Measurements from ENCODE around the gene GTPBP4.
"Not testable (repeated sequence)": the region's sequence is repeated elsewhere in the genome, so short reads cannot be mapped to it uniquely, and the experiment has no call there.

The GTPBP4 gene

GRCh38 chr10:1047937-1048336 lies 59.7 kb downstream of the GTPBP4 start:
- H3K4me3 ChIP-seq: peak overlapping the region; percentile 63 to 85 (median 73)
- H3K27ac ChIP-seq: peak overlapping the region in 20 of 21 experiments; percentile 91 to 100 (median 98)

- H3K27ac ChIP-seq: peak overlapping the region; percentile 84 to 100 (median 97)
- H3K4me3 ChIP-seq: peak overlapping the region; percentile 63 to 85 (median 73)
Measured at GRCh38 chr10:1048349-1048731, 60.1 kb downstream of the GTPBP4 start.

DNA sequence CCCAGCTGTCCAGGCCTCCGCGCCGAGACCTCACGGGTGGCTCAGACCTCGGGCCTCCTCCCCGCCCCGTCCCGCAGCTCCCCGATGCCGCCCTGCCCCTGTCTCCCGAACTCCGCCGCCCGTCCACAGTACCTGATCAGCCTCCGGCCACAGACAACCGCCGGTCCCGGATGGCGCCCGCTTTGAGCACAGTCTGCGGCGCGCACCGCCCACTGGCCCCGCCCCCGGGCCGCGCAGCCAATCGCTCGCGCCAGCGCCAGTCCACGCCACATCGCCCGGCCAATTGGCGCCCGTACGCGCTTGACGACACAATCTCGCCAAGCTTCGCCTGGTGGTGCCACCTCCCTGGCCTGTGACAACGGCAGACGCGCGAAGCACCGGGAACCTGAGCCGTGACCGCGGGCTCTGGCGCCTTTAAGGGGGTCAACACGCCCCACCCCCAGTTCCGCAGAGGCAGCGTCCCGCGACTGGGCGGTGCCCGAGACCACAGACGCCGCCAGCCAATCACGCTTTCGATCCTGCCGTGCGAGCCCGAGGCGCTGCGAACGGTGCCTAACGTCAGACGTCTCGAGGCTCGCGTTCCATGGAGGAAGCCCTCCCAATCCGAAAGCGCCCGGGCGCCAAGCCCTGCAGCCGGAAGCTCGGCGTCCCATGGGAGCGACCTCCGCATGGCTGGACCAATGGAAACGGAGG lies 60.6 kb downstream of the GTPBP4 start, which contains the start of gene IDI1:
Gene IDI1, minus strand, starts transcription at position 388 of the 693 bp plus-strand sequence. Its CDS starts 116 bp downstream, at position 272.
- Histone ChIP-seq H3K27ac (peak within 1 kb of the TSS; percentile 84 to 100 (median 97)), H3K4me3 (peak within 1 kb of the TSS; percentile 63 to 85 (median 73))

DNA sequence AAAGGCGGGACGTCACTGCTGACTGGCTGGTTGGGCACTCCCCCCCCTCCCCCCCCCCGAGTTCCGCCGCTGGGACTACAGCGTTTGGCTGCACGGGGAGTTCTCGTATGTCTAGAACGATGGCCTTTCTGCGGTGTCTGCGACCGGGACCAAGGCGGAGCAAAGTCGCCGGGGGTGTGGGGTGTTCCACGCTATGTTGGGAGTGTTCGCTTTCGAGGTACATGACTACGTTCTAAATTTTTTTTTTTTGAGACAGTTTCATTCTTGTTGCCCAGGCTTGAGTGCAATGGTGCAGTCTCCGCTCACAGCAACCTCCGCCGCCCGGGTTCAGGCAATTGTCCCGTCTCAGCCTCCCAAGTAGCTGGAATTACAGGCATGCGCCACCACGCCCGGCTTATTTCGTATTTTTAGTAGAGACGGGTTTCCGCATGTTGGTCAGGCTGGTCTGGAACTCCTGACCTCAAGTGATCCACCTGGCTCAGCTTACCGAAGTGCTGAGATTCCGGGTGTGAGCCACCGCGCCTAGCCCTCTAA lies 61.3 kb downstream of the GTPBP4 start:
- Histone ChIP-seq H3K4me3 (peak overlapping the region; percentile 63 to 85 (median 73)), H3K27ac (peak overlapping the region; percentile 84 to 100 (median 97))

- Histone ChIP-seq H3K27ac (peak overlapping the region in 20 of 21 experiments; percentile 84 to 100 (median 98)), H3K4me3 (peak overlapping the region; percentile 63 to 85 (median 73))
Measured at GRCh38 chr10:1050145-1050544, 61.9 kb downstream of the GTPBP4 start.

DNA sequence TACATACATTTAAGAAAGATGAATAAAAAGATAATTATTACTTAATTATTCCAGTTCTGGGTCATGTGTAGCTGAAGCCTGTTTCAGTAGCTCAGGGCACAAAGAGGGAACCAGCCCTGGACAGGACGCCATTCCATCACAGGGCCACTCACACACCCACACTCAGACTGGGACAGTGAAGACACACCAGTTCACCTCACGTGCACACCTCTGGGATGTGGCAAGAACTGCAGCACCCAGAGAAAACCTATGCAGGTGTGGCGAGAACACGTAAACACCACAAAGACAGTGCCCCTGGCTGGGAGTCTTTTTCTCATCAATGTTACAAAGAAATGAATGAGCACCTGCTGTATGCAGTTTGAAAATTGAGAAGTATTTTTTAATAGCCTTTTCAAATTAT lies 62.3 kb downstream of the GTPBP4 start:
- Histone ChIP-seq H3K27ac (peak overlapping the region in 14 of 21 experiments; percentile 91 to 100 (median 98)), H3K4me3 (peak overlapping the region in 3 of 7 experiments; percentile 63 to 83 (median 69))

DNA sequence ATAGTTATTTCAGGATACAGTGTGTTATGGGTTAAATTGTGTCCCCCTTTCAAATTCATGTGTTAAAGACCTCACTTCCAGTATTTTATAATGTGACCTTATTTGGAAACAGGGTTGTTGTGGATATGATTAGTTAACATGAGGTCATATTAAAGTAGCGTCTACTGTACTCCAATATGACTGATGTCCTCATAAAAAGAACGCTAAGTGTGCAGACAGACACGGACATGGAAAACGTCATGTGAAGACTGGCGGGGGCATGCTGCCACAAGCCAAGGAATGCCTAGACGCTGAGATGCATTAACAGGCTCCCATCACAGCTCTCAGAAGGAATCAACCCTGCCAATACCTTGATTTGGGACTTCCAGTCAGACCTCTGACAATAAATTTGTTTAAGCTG lies 66.5 kb downstream of the GTPBP4 start:
- no peak overlapping the region for H3K4me3 ChIP-seq
- H3K27ac ChIP-seq: peak overlapping the region in 6 of 21 experiments; percentile 1 to 100 (median 99)

DNA sequence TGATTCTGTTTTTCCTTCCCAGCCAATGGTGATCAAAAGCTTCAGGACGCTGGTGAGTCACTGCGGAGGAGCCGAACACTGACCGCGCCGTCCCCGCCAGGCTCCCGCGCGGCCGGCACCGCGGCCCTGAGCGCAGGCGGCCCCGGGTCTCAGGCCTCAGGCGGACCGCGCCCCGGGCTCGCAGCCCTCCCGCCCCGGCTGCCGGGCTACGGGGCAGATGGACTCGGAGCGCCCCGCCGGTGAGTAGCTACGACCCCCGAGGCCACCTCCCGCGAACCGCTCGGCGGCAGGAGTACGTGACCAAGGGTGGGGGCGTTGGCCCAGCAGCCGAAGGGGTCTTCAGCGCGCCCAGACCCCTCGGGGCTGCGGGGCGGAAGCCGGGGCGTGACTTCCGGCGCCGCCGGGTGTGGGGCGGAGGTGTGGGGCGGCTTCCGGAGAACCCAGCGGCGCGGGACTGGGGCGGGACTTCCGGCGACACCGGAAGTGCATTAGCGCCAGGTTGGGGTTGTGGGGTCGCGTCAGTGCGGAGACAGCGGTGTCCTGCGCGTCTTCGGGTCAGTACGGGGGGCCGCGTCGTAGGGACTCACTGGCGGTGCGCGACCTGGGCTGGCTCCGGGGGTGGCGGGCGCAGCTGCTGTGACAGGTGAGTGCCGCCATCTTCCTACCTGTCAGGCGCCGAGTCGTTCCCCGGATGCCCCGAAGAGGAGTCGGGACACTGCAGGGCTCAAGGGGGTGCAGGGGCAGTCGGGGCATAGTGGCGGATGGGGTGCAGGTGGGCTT lies 68.3 kb downstream of the GTPBP4 start, which contains the start of gene WDR37:
Gene WDR37, plus strand, starts transcription at position 60 of the 780 bp plus-strand sequence. CDS start 15,771 bp downstream, outside the sequence.
- peak within 1 kb of the TSS; percentile 96 to 100 (median 99) for H3K27ac ChIP-seq
- peak within 1 kb of the TSS; percentile 67 to 90 (median 80) for H3K4me3 ChIP-seq

GRCh38 chr10:1057106-1057657 lies 68.9 kb downstream of the GTPBP4 start:
- Histone ChIP-seq H3K27ac (peak overlapping the region; percentile 67 to 100 (median 99)), H3K4me3 (peak overlapping the region; percentile 67 to 90 (median 80))

- Histone ChIP-seq H3K4me3 (peak overlapping the region in 1 of 7 experiments; percentile 78), H3K27ac (peak overlapping the region in 2 of 21 experiments; percentile 36 to 99)
Measured at GRCh38 chr10:1058017-1058416, 69.8 kb downstream of the GTPBP4 start.

GRCh38 chr10:1059902-1060301 lies 71.7 kb downstream of the GTPBP4 start:
- Histone ChIP-seq H3K27ac (peak overlapping the region in 4 of 21 experiments; percentile 3 to 51 (median 28)), H3K4me3 (no peak overlapping the region)

GRCh38 chr10:1061930-1062774 lies 73.9 kb downstream of the GTPBP4 start:
- Histone ChIP-seq H3K4me3 (no peak overlapping the region), H3K27ac (peak overlapping the region in 12 of 21 experiments; percentile 9 to 86 (median 32))

DNA sequence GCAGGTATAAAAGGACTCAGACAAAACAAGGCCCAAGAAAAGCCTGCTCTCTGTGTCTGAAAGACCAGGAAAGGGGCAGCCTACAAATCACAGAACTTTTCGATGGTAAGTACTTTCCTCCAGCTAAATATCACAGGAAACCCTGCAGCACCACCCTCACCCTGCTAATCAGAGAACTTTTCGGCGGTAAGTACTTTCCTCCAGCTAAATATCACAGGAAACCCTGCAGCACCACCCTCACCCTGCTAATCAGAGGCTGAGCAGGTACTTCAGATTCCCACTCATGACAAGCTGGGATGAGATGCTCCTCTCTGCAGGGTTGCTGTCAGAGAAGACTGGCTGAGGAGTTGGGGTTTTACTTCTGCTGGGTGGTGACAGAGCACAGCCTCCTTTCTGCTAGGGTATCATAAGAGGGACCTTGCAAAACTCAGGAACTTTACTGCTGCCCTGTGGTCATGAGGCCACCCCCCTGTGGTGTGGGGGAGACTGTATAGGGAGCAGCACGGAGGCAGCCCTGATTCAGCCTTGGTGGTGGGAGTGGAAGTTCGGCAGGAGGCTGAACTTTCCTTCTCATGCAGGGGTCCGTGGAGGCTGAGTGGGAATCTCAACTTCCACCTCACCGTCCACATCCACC lies 75.1 kb downstream of the GTPBP4 start:
- Histone ChIP-seq H3K4me3 (no peak overlapping the region), H3K27ac (peak overlapping the region in 11 of 21 experiments; percentile 5 to 86 (median 64))

DNA sequence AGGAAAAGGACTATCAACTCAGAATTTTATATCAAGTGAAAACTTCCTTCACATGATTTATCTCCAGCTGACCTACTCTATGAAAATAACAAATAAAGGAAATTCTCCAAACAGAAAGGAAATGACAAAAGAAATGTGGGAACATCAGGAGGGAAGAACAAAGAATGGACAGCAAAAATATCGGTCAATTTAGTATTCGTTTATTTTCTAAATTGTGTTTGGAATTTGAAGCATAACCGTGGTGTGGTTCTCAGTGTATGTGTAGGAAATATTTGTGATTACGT lies 76.7 kb downstream of the GTPBP4 start:
- peak overlapping the region in 2 of 21 experiments; percentile 7 to 34 for H3K27ac ChIP-seq
- no peak overlapping the region for H3K4me3 ChIP-seq

GRCh38 chr10:1066734-1067133 lies 78.5 kb downstream of the GTPBP4 start:
- H3K27ac ChIP-seq, H3K4me3 ChIP-seq: not testable (repeated sequence)

- Histone ChIP-seq H3K27ac (no peak overlapping the region), H3K4me3 (no peak overlapping the region)
Measured at GRCh38 chr10:1068380-1069361, 80.4 kb downstream of the GTPBP4 start.
